Bronchial epithelial cell (primary cell): ENCODE data around the gene PAK1. TPM values are rescaled to one million over a fixed set of nuclear protein-coding genes. Genes with fewer than 3 reads are reported as not detected.

Experiments used
- DNase-seq: peaks from one replicate; pipeline ENCODE4 v3.0.0-alpha.2; 2010; ENCODE audit warnings: low read depth
- FAIRE-seq: peaks from 2 replicates; lab custom pipeline; 2011; peaks lifted over from hg19 to GRCh38; lab: Jason Lieb, UNC
- H3K27me3 ChIP-seq: 2 replicates; pipeline ENCODE4 v1.5.1; 2011; ENCODE audit warnings: low read length; ENCODE audit not compliant: control insufficient read depth, insufficient read depth
- H3K36me3 ChIP-seq: 2 replicates; pipeline ENCODE4 v1.5.1; 2011; ENCODE audit warnings: low read length; ENCODE audit not compliant: control insufficient read depth, insufficient read depth
- H3K4me3 ChIP-seq: 2 replicates; pipeline ENCODE4 v1.5.1; 2011; ENCODE audit warnings: mild to moderate bottlenecking, low read depth, low read length, control low read depth
- CTCF ChIP-seq: IDR thresholded peaks from 2 replicates; pipeline ENCODE4 v1.5.1; 2011; ENCODE audit warnings: mild to moderate bottlenecking, moderate library complexity, low read length, control low read depth, inconsistent platforms; ENCODE audit not compliant: insufficient read depth, severe bottlenecking
- total RNA-seq: library from RNA; depleted of rRNA; stranded (reverse); fragments of >200 nt; gene quantifications from 2 replicates; pipeline ENCODE4 v1.2.1, GENCODE V29; 2014

PAK1 gene
- total RNA-seq, 1 donor from 2014 or later, result 35.8 TPM

GRCh38 chr11:77299528-77299993 is 174.3 kb downstream of the PAK1 start:
- FAIRE-seq, result peak; percentile 96
- no peaks in the 10 kb centered on the region for H3K36me3 ChIP-seq
- H3K27me3 ChIP-seq, result no peaks in the 10 kb centered on the region
- no peak overlapping the region for H3K4me3 ChIP-seq
- no peak for TF ChIP-seq CTCF
- DNase-seq, result peak; percentile 99

- FAIRE-seq (no peak), DNase-seq (no peak)
- Histone ChIP-seq H3K27me3 (no peaks in the 10 kb centered on the region), H3K4me3 (no peak overlapping the region), H3K36me3 (no peaks in the 10 kb centered on the region)
- TF ChIP-seq CTCF, result no peak
Observed at GRCh38 chr11:77294040-77294439, 179.9 kb downstream of the PAK1 start.

GRCh38 chr11:77289737-77290136 is 184.2 kb downstream of the PAK1 start:
- Histone ChIP-seq H3K4me3 (no peak overlapping the region), H3K27me3 (no peaks in the 10 kb centered on the region), H3K36me3 (no peaks in the 10 kb centered on the region)
- no peak for TF ChIP-seq CTCF
- FAIRE-seq (no peak), DNase-seq (no peak)

GRCh38 chr11:77287615-77288273 is 186.2 kb downstream of the PAK1 start:
- no peak for TF ChIP-seq CTCF
- Histone ChIP-seq H3K4me3 (no peak overlapping the region), H3K27me3 (no peaks in the 10 kb centered on the region), H3K36me3 (no peaks in the 10 kb centered on the region)
- peak; percentile 91 for DNase-seq
- peak; percentile 47 for FAIRE-seq

- Histone ChIP-seq H3K27me3 (no peaks in the 10 kb centered on the region), H3K4me3 (no peak overlapping the region), H3K36me3 (no peaks in the 10 kb centered on the region)
- TF ChIP-seq CTCF, result no peak
- no peak for FAIRE-seq
- DNase-seq, result no peak
Observed at GRCh38 chr11:77287136-77287535, 186.8 kb downstream of the PAK1 start.
